Measurements from ENCODE around the gene NME7.

NME7 gene

DNA sequence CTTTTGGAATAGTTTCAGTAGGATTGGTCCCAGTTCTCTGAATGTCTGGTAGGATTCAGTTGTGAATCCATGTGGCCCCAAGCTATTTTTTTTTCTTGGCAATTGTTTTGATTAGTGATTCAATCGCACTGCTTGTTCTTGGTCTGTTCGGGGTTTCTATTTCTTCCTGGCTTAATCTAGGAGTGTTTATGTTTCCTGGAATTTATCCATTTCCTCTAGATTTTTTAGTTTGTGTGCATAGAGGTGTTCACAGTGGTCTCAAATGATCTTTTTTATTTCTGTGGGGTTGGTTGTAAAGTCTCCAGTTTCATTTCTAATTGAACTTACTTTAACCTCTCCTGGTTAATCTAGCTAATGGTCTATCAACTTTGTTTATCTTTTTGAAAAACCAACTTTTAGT lies 117.6 kb downstream of the NME7 start:
- no peak for TF ChIP-seq CTCF (IDR thresholded peaks at IDR 0.05; ENCODE audit: control extremely low read depth, extremely low read depth, low read depth, missing control alignments)
- DNase-seq (ENCODE audit: extremely low spot score): no peak
- CTCF ChIA-PET: no interaction called here
- POLR2A ChIA-PET: no interaction called here

GRCh38 chr1:169249611-169250010 lies 118.0 kb downstream of the NME7 start:
- ChIA-PET CTCF (no interaction called here), POLR2A (no interaction called here)
- no peak for TF ChIP-seq CTCF (IDR thresholded peaks at IDR 0.05; ENCODE audit: control extremely low read depth, extremely low read depth, low read depth, missing control alignments)
- DNase-seq (ENCODE audit: extremely low spot score): no peak

- no peak for DNase-seq (ENCODE audit: extremely low spot score)
- ChIA-PET CTCF (no interaction called here), POLR2A (no interaction called here)
- TF ChIP-seq CTCF (IDR thresholded peaks at IDR 0.05; ENCODE audit: control extremely low read depth, extremely low read depth, low read depth, missing control alignments): no peak
Observed at GRCh38 chr1:169245706-169246105, 121.9 kb downstream of the NME7 start.

GRCh38 chr1:169240449-169241232 lies 127.0 kb downstream of the NME7 start:
- ChIA-PET POLR2A (no interaction called here), CTCF (no interaction called here)
- no peak for DNase-seq (ENCODE audit: extremely low spot score)
- TF ChIP-seq CTCF (IDR thresholded peaks at IDR 0.05; ENCODE audit: control extremely low read depth, extremely low read depth, low read depth, missing control alignments): no peak

DNA sequence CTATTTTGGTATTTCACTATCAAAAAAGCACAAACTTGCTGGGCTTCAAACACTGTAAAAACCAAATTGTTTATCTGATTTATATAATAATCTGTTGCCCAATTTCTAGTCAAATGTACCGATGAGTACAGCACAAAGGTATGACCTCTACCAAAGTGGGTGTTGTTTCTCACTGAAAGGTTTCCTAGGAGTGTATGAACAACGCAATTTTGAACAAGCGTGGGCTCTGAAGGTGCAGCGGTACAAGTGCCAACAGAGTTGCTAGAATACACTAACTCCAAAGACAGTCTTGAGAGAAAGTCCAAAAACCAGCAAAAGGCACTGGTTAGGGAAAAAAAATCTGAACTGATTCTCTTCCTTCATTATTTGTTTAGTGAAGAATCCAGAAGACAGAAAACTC lies 130.7 kb downstream of the NME7 start:
- CTCF ChIA-PET: interaction anchor here (1.1 kb wide), 1 partner anchor 20 kb away, joined by 3 read pairs; no protein-coding TSS in a partner anchor
- POLR2A ChIA-PET: no interaction called here
- no peak for TF ChIP-seq CTCF (IDR thresholded peaks at IDR 0.05; ENCODE audit: control extremely low read depth, extremely low read depth, low read depth, missing control alignments)

GRCh38 chr1:169236143-169236542 lies 131.5 kb downstream of the NME7 start:
- ChIA-PET CTCF (no interaction called here), POLR2A (no interaction called here)
- TF ChIP-seq CTCF (IDR thresholded peaks at IDR 0.05; ENCODE audit: control extremely low read depth, extremely low read depth, low read depth, missing control alignments): no peak
- DNase-seq (ENCODE audit: extremely low spot score): no peak

More for the DNA sequence above, 130.7 kb downstream of the NME7 start:
- DNase-seq (ENCODE audit: extremely low spot score): no peak
